HG02870 (cell line): ENCODE results near the gene TCP11.

Experiments
- ATAC-seq: cut with Tn5 transposase; IDR thresholded peaks from one replicate; pipeline ENCODE4 v1.9.1; 2021; ENCODE audit warnings: mild to moderate bottlenecking, moderate library complexity; ENCODE audit not compliant: unreplicated experiment

TCP11 gene

GRCh38 chr6:35173427-35174087 is 32.4 kb upstream of the TCP11 start:
- no peak for ATAC-seq

GRCh38 chr6:35173044-35173426 is 31.9 kb upstream of the TCP11 start:
- no peak for ATAC-seq

- ATAC-seq = no peak
These were observed 29.8 kb upstream of the TCP11 start for GRCh38 chr6:35170891-35171290.

- no peak for ATAC-seq
These were observed 29.0 kb upstream of the TCP11 start for GRCh38 chr6:35170166-35170565.

- no peak for ATAC-seq
These were observed 27.3 kb upstream of the TCP11 start for GRCh38 chr6:35168461-35168861.

- no peak for ATAC-seq
These were observed 26.4 kb upstream of the TCP11 start for GRCh38 chr6:35167505-35167904.

- no peak for ATAC-seq
These were observed 25.4 kb upstream of the TCP11 start for GRCh38 chr6:35166520-35166919.

GRCh38 chr6:35166116-35166515 is 25.0 kb upstream of the TCP11 start:
- no peak for ATAC-seq

GRCh38 chr6:35165630-35166071 is 24.5 kb upstream of the TCP11 start:
- ATAC-seq = no peak

GRCh38 chr6:35164868-35165267 is 23.7 kb upstream of the TCP11 start:
- no peak for ATAC-seq

GRCh38 chr6:35164277-35164676 is 23.1 kb upstream of the TCP11 start:
- ATAC-seq = no peak

GRCh38 chr6:35163836-35164235 is 22.7 kb upstream of the TCP11 start:
- ATAC-seq = no peak

- ATAC-seq = no peak
These were observed 20.9 kb upstream of the TCP11 start for GRCh38 chr6:35161776-35162607.

GRCh38 chr6:35161266-35161665 is 20.1 kb upstream of the TCP11 start:
- no peak for ATAC-seq

- ATAC-seq = no peak
These were observed 19.5 kb upstream of the TCP11 start for GRCh38 chr6:35160642-35161041.

- ATAC-seq = no peak
These were observed 17.4 kb upstream of the TCP11 start for GRCh38 chr6:35158520-35158919.

- no peak for ATAC-seq
These were observed 13.8 kb upstream of the TCP11 start for GRCh38 chr6:35154947-35155346.

- ATAC-seq = no peak
These were observed 13.1 kb upstream of the TCP11 start for GRCh38 chr6:35154262-35154661.

- no peak for ATAC-seq
These were observed 11.0 kb upstream of the TCP11 start for GRCh38 chr6:35152067-35152707.

- ATAC-seq = no peak
These were observed 10.3 kb upstream of the TCP11 start for GRCh38 chr6:35151466-35151865.

GRCh38 chr6:35149891-35150566 is 8.9 kb upstream of the TCP11 start:
- no peak for ATAC-seq
